Peyer's patch (tissue), 4 donors: ENCODE measurements around the gene TARS2.

Experiments
- POLR2A ChIP-seq, 2 donors: fragments of 450-650 bp; IDR thresholded peaks; one replicate each; pipeline ENCODE4 v1.5.1; 2017; ENCODE audit warnings: antibody characterized with exemption in 2 of 2, mild to moderate bottlenecking in 2 of 2, moderate library complexity in 2 of 2
- TF ChIP-seq, protein P1 (sequence below), 6 experiments: fragments of 450-650 bp in 4 of 6; fragments of 200-600 bp in 2 of 6; sonication (generic) in 1 of 6; IDR thresholded peaks; one replicate each; pipeline ENCODE4 v1.5.1; 2017 to 2019; ENCODE audit warnings: antibody characterized with exemption in 6 of 6, mild to moderate bottlenecking in 3 of 6, moderate library complexity in 1 of 6

DNA sequence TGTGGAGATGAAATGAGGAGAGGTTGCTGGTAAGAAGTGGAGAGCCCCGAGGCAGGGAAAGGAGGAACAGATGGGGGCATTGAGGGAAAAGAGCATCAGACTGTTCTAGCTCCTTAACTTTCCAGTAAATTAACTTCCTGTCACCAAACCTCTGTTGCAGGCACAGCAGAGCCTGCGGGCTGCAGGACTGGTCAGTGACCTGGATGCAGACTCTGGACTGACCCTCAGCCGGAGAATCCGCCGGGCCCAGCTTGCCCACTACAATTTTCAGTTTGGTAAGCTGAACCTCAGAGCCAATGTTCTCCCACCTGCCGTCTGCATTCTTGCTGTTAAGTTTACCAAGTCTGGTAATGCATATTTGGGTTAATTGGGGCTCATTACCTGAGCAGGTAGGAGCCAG, 18.2 kb downstream of the TARS2 start:
- TF ChIP-seq POLR2A (IDR thresholded peaks at IDR 0.05) = no peak
- TF ChIP-seq, protein P1, sequence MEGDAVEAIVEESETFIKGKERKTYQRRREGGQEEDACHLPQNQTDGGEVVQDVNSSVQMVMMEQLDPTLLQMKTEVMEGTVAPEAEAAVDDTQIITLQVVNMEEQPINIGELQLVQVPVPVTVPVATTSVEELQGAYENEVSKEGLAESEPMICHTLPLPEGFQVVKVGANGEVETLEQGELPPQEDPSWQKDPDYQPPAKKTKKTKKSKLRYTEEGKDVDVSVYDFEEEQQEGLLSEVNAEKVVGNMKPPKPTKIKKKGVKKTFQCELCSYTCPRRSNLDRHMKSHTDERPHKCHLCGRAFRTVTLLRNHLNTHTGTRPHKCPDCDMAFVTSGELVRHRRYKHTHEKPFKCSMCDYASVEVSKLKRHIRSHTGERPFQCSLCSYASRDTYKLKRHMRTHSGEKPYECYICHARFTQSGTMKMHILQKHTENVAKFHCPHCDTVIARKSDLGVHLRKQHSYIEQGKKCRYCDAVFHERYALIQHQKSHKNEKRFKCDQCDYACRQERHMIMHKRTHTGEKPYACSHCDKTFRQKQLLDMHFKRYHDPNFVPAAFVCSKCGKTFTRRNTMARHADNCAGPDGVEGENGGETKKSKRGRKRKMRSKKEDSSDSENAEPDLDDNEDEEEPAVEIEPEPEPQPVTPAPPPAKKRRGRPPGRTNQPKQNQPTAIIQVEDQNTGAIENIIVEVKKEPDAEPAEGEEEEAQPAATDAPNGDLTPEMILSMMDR (IDR thresholded peaks at IDR 0.05) = no peak
